ENCODE measurements around the gene NCKAP5.
A peak's percentile ranks its signal among the peaks of the same experiment; 100 is the strongest.

Gene NCKAP5

GRCh38 chr2:133175926-133176325, 392.3 kb downstream of the NCKAP5 start:
- H2BK5ac ChIP-seq (ENCODE audit: low read depth, low read length, poor library complexity): no peak overlapping the region
- no peak overlapping the region for H4K91ac ChIP-seq (ENCODE audit: low read depth, low read length)
- H3K27ac ChIP-seq (ENCODE audit: low read depth, low read length): no peak overlapping the region
- no peak for DNase-seq
- no peak overlapping the region for H3K4me2 ChIP-seq (ENCODE audit: low read length)
- no peak overlapping the region for H3K4me3 ChIP-seq (ENCODE audit: low read depth, low read length)
- H2AK5ac ChIP-seq (ENCODE audit: low read length): no peak overlapping the region
- H3K27me3 ChIP-seq (ENCODE audit: insufficient read depth, low read length): no peaks in the 10 kb centered on the region
- H3K18ac ChIP-seq (ENCODE audit: low read length): no peak overlapping the region
- H2BK12ac ChIP-seq (ENCODE audit: low read length): no peak overlapping the region
- H2AFZ ChIP-seq (ENCODE audit: insufficient read depth, low read length, poor library complexity): no peak overlapping the region
- no peaks in the 10 kb centered on the region for H3K79me1 ChIP-seq (ENCODE audit: low read length)
- no peak overlapping the region for H3K9ac ChIP-seq (ENCODE audit: low read length)
- no CpG with 5 or more reads among the region's 3 CpGs for WGBS (ENCODE audit: extremely low coverage, insufficient coverage, insufficient read length)
- no peaks in the 10 kb centered on the region for H3K36me3 ChIP-seq (ENCODE audit: control insufficient read depth in 1 of 2, insufficient read depth in 2 of 2, low read length in 2 of 2)
- no peak overlapping the region for H3K23ac ChIP-seq (ENCODE audit: low read length)
- no peaks in the 10 kb centered on the region for H3K4me1 ChIP-seq (ENCODE audit: control insufficient read depth in 1 of 2, insufficient read depth in 2 of 2, low read length in 2 of 2)
- H2BK120ac ChIP-seq (ENCODE audit: insufficient read depth, low read length, poor library complexity): no peak overlapping the region
- no peak overlapping the region for H4K8ac ChIP-seq (ENCODE audit: low read depth, low read length)
- no peak overlapping the region for H4K12ac ChIP-seq (ENCODE audit: low read depth, low read length)
- no peaks in the 10 kb centered on the region for H3K79me2 ChIP-seq (ENCODE audit: control insufficient read depth, insufficient read depth, low read length, poor library complexity)
- no peak overlapping the region for H3K14ac ChIP-seq (ENCODE audit: low read length)
- no peaks in the 10 kb centered on the region for H3K9me3 ChIP-seq (ENCODE audit: insufficient read depth, low read depth, low read length)
- no peak overlapping the region for H3K4ac ChIP-seq (ENCODE audit: low read depth, low read length)

GRCh38 chr2:133173224-133173623, 395.0 kb downstream of the NCKAP5 start:
- H2BK12ac ChIP-seq (ENCODE audit: low read length): no peak overlapping the region
- no peak overlapping the region for H2BK120ac ChIP-seq (ENCODE audit: insufficient read depth, low read length, poor library complexity)
- no peak for DNase-seq
- H3K79me2 ChIP-seq (ENCODE audit: control insufficient read depth, insufficient read depth, low read length, poor library complexity): no peaks in the 10 kb centered on the region
- no peak overlapping the region for H3K27ac ChIP-seq (ENCODE audit: low read depth, low read length)
- no peak overlapping the region for H3K18ac ChIP-seq (ENCODE audit: low read length)
- H3K14ac ChIP-seq (ENCODE audit: low read length): no peak overlapping the region
- H3K9me3 ChIP-seq (ENCODE audit: insufficient read depth, low read depth, low read length): no peaks in the 10 kb centered on the region
- no peaks in the 10 kb centered on the region for H3K27me3 ChIP-seq (ENCODE audit: insufficient read depth, low read length)
- H4K91ac ChIP-seq (ENCODE audit: low read depth, low read length): no peak overlapping the region
- H3K9ac ChIP-seq (ENCODE audit: low read length): no peak overlapping the region
- H2AFZ ChIP-seq (ENCODE audit: insufficient read depth, low read length, poor library complexity): no peak overlapping the region
- H3K23ac ChIP-seq (ENCODE audit: low read length): no peak overlapping the region
- no peak overlapping the region for H3K4ac ChIP-seq (ENCODE audit: low read depth, low read length)
- no peaks in the 10 kb centered on the region for H3K36me3 ChIP-seq (ENCODE audit: control insufficient read depth in 1 of 2, insufficient read depth in 2 of 2, low read length in 2 of 2)
- no peak overlapping the region for H3K4me3 ChIP-seq (ENCODE audit: low read depth, low read length)
- H3K4me2 ChIP-seq (ENCODE audit: low read length): no peak overlapping the region
- no peak overlapping the region for H4K12ac ChIP-seq (ENCODE audit: low read depth, low read length)
- H4K8ac ChIP-seq (ENCODE audit: low read depth, low read length): no peak overlapping the region
- no peaks in the 10 kb centered on the region for H3K79me1 ChIP-seq (ENCODE audit: low read length)
- H2AK5ac ChIP-seq (ENCODE audit: low read length): no peak overlapping the region
- H3K4me1 ChIP-seq (ENCODE audit: control insufficient read depth in 1 of 2, insufficient read depth in 2 of 2, low read length in 2 of 2): no peaks in the 10 kb centered on the region
- no peak overlapping the region for H2BK5ac ChIP-seq (ENCODE audit: low read depth, low read length, poor library complexity)

GRCh38 chr2:133171393-133172004, 396.8 kb downstream of the NCKAP5 start:
- Histone ChIP-seq H3K18ac (ENCODE audit: low read length) (no peak overlapping the region), H4K91ac (ENCODE audit: low read depth, low read length) (no peak overlapping the region), H3K4me3 (ENCODE audit: low read depth, low read length) (no peak overlapping the region), H3K4ac (ENCODE audit: low read depth, low read length) (no peak overlapping the region), H3K4me2 (ENCODE audit: low read length) (no peak overlapping the region), H3K9ac (ENCODE audit: low read length) (no peak overlapping the region), H3K79me1 (ENCODE audit: low read length) (no peaks in the 10 kb centered on the region), H2AFZ (ENCODE audit: insufficient read depth, low read length, poor library complexity) (no peak overlapping the region), H2AK5ac (ENCODE audit: low read length) (no peak overlapping the region), H3K36me3 (ENCODE audit: control insufficient read depth in 1 of 2, insufficient read depth in 2 of 2, low read length in 2 of 2) (no peaks in the 10 kb centered on the region), H2BK120ac (ENCODE audit: insufficient read depth, low read length, poor library complexity) (no peak overlapping the region), H3K23ac (ENCODE audit: low read length) (no peak overlapping the region), H2BK12ac (ENCODE audit: low read length) (no peak overlapping the region), H4K12ac (ENCODE audit: low read depth, low read length) (no peak overlapping the region), H4K8ac (ENCODE audit: low read depth, low read length) (no peak overlapping the region), H2BK5ac (ENCODE audit: low read depth, low read length, poor library complexity) (no peak overlapping the region), H3K79me2 (ENCODE audit: control insufficient read depth, insufficient read depth, low read length, poor library complexity) (no peaks in the 10 kb centered on the region), H3K27me3 (ENCODE audit: insufficient read depth, low read length) (no peaks in the 10 kb centered on the region), H3K9me3 (ENCODE audit: insufficient read depth, low read depth, low read length) (no peaks in the 10 kb centered on the region), H3K4me1 (ENCODE audit: control insufficient read depth in 1 of 2, insufficient read depth in 2 of 2, low read length in 2 of 2) (no peaks in the 10 kb centered on the region), H3K14ac (ENCODE audit: low read length) (no peak overlapping the region), H3K27ac (ENCODE audit: low read depth, low read length) (no peak overlapping the region)
- peak; percentile 4 to 71 for DNase-seq
- no CpG with 5 or more reads among the region's 3 CpGs for WGBS (ENCODE audit: extremely low coverage, insufficient coverage, insufficient read length)

DNA sequence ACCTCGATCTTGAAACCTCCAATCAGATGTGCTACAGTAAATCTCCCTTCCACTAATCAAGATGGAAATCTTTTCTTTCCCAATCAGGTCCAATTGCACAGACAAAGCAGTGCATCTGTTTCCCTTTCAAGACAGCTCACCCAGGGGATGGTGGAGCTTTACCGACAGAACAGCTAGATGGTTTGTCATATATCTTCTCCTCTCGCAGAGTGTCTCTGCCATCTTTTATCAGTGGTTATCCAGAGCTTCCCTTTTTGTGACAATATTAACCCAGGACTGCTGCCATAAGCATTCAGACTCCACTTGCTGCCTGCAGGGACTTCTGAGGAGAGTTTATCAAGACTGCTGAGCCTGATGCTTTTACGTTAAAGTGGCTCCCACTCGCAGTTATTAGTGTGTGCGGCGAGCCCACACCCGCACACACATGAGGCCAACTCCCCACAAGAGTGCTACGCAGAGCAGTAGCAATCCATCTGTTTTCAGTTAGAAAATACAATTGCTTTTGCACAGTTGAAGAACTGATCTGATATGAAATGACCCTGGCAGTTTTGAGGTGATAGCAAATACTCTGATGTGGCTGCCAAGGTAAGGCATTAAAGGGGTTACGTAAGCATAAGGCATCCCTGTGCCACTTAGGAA, 398.9 kb downstream of the NCKAP5 start:
- Histone ChIP-seq H2AFZ (ENCODE audit: insufficient read depth, low read length, poor library complexity) (no peak overlapping the region), H3K4me2 (ENCODE audit: low read length) (no peak overlapping the region), H3K9me3 (ENCODE audit: insufficient read depth, low read depth, low read length) (no peaks in the 10 kb centered on the region), H3K79me1 (ENCODE audit: low read length) (no peaks in the 10 kb centered on the region), H3K9ac (ENCODE audit: low read length) (no peak overlapping the region), H3K27me3 (ENCODE audit: insufficient read depth, low read length) (no peaks in the 10 kb centered on the region), H3K18ac (ENCODE audit: low read length) (no peak overlapping the region), H3K27ac (ENCODE audit: low read depth, low read length) (no peak overlapping the region), H2BK120ac (ENCODE audit: insufficient read depth, low read length, poor library complexity) (no peak overlapping the region), H4K91ac (ENCODE audit: low read depth, low read length) (no peak overlapping the region), H2BK5ac (ENCODE audit: low read depth, low read length, poor library complexity) (no peak overlapping the region), H3K36me3 (ENCODE audit: control insufficient read depth in 1 of 2, insufficient read depth in 2 of 2, low read length in 2 of 2) (no peaks in the 10 kb centered on the region), H3K14ac (ENCODE audit: low read length) (no peak overlapping the region), H3K4ac (ENCODE audit: low read depth, low read length) (no peak overlapping the region), H2AK5ac (ENCODE audit: low read length) (no peak overlapping the region), H2BK12ac (ENCODE audit: low read length) (no peak overlapping the region), H4K12ac (ENCODE audit: low read depth, low read length) (no peak overlapping the region), H3K4me3 (ENCODE audit: low read depth, low read length) (no peak overlapping the region), H3K4me1 (ENCODE audit: control insufficient read depth in 1 of 2, insufficient read depth in 2 of 2, low read length in 2 of 2) (no peaks in the 10 kb centered on the region), H3K79me2 (ENCODE audit: control insufficient read depth, insufficient read depth, low read length, poor library complexity) (no peaks in the 10 kb centered on the region), H3K23ac (ENCODE audit: low read length) (no peak overlapping the region), H4K8ac (ENCODE audit: low read depth, low read length) (no peak overlapping the region)
- WGBS (ENCODE audit: extremely low coverage, insufficient coverage, insufficient read length): no CpG with 5 or more reads among the region's 10 CpGs
- DNase-seq: no peak
